Spleen (tissue), 7 donors: ENCODE measurements around the gene UBE2S.

Source experiments
- CTCF ChIP-seq, 11 experiments: fragments of 200-600 bp in 7 of 11; fragments of 450-650 bp in 4 of 11; sonication (generic) in 4 of 11; IDR thresholded peaks in 8 of 11; conservative IDR thresholded peaks in 3 of 11; 1 replicate in 7 of 11; 2 replicates in 4 of 11; pipeline versions ENCODE4 v1.4.0 to v1.8.0; 2016 to 2021; ENCODE audit warnings: antibody characterized with exemption in 11 of 11, inconsistent platforms in 4 of 11, mild to moderate bottlenecking in 1 of 11
- POLR2A ChIP-seq, 3 donors: fragments of 450-650 bp; IDR thresholded peaks; one replicate each; pipeline ENCODE4 v1.5.1; 2017; ENCODE audit warnings: antibody characterized with exemption in 3 of 3, mild to moderate bottlenecking in 1 of 3
- donor health status: DM: no; HTN: no; CAD: no; lungs with moderate emphysema.
- donor health status: DM: no; HTN: no; CAD: no.
- donor health status: DM: no; HTN: no; CAD: no.

- no peak for TF ChIP-seq CTCF (IDR thresholded peaks at IDR 0.05 in 8 of 11, conservative IDR thresholded peaks at IDR 0.05 in 3 of 11)
- TF ChIP-seq POLR2A (IDR thresholded peaks at IDR 0.05): no peak
Measured at GRCh38 chr19:55354698-55355212, 52.8 kb downstream of the UBE2S start, which contains the start of gene COX6B2.
